A549 treated with dexamethasone at 1 μM for 4 hours (cell line): ENCODE results near the gene CCR4. TPM values are rescaled to one million over a fixed set of nuclear protein-coding genes. Genes with fewer than 3 reads are reported as not detected.

Experiments used
- total RNA-seq: library from RNA; stranded (reverse); fragments of 200-300 nt; extraction: Qiagen RNA extraction; gene quantifications from 5 replicates; pipeline ENCODE4 v1.2.3, GENCODE V29; 2022

Gene CCR4
- total RNA-seq = 0.04 to 0.05 TPM (median 0.05 TPM) in 4 of 5 replicates, not detected in the other

DNA sequence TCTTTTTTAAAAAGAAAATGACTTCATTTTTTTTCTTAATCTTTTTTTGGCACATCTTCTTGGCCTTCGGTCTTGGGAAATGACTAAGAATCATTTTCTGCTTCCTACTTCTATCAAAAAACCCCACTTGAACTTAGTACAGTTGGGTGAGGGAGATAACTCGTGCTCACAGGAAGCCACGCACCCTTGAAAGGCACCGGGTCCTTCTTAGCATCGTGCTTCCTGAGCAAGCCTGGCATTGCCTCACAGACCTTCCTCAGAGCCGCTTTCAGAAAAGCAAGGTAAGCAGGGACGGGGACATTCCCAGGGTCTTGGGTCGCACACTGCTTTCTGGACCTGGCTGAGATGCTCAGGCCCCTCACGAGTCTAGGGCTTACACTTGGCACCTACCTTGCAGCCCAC is at the start of gene CCR4:
Gene CCR4 (plus strand): TSS at position 235 of the 402 bp plus-strand sequence. CDS start 1,779 bp downstream, outside the sequence.

Other genes starting within 250 kb of the CCR4 start
- 0.01 TPM in 1 of 5 replicates, not detected in the others for gene TRIM71, start 133.6 kb upstream of the CCR4 start, total RNA-seq
- gene GLB1, start 145.5 kb downstream of the CCR4 start, total RNA-seq = 64.6 to 79.4 TPM (median 69.7 TPM) in 5 replicates
- 1.2 to 2.2 TPM (median 2.1 TPM) in 5 replicates for gene TMPPE, start 145.5 kb downstream of the CCR4 start, total RNA-seq
- 258 to 330 TPM (median 320 TPM) in 5 replicates for gene CRTAP, start 162.4 kb downstream of the CCR4 start, total RNA-seq